GM12873 (cell line): ENCODE results near the gene ALG11.

Experiments used
- CTCF ChIP-seq: IDR thresholded peaks from 2 replicates; pipeline ENCODE4 v1.5.1; 2012; ENCODE audit warnings: low read depth, mild to moderate bottlenecking, moderate library complexity, low read length, control low read depth; ENCODE audit not compliant: insufficient read depth; ENCODE audit errors: missing control alignments

ALG11 gene

GRCh38 chr13:52043675-52044074 is 31.5 kb downstream of the ALG11 start:
- TF ChIP-seq CTCF = no peak

- TF ChIP-seq CTCF = no peak
Measured at GRCh38 chr13:52047463-52047862, 35.3 kb downstream of the ALG11 start.

GRCh38 chr13:52048516-52048915 is 36.3 kb downstream of the ALG11 start:
- TF ChIP-seq CTCF = no peak

GRCh38 chr13:52051400-52051799 is 39.2 kb downstream of the ALG11 start:
- no peak for TF ChIP-seq CTCF

GRCh38 chr13:52053460-52053859 is 41.3 kb downstream of the ALG11 start:
- no peak for TF ChIP-seq CTCF

- no peak for TF ChIP-seq CTCF
Measured at GRCh38 chr13:52061587-52061986, 49.4 kb downstream of the ALG11 start.

- TF ChIP-seq CTCF = no peak
Measured at GRCh38 chr13:52067237-52067636, 55.0 kb downstream of the ALG11 start.
